B cell (primary cell): ENCODE data around the gene RFTN2. TPM values are rescaled to one million over a fixed set of nuclear protein-coding genes. Genes with fewer than 3 reads are reported as not detected.

Source experiments
- ATAC-seq: fragments of 200-7000 bp; cut with Tn5 transposase; one replicate; pipeline ENCODE4 v1.10.0; 2021; ENCODE audit warnings: low read depth, mild to moderate bottlenecking, moderate number of reproducible peaks, moderate library complexity
- CTCF ChIA-PET: fragments of 350-600 bp; sonication (Branson Sonifier 250); formaldehyde crosslinking; loops from one replicate; lab custom pipeline; 2021; ENCODE audit warnings: antibody characterized with exemption, inconsistent platforms; lab: Charles Lee
- POLR2A ChIA-PET: fragments of 350-600 bp; sonication (Branson Sonifier 250); formaldehyde crosslinking; loops from one replicate; lab custom pipeline; 2021; ENCODE audit warnings: antibody characterized with exemption; lab: Charles Lee
- DNase-seq: peaks from one replicate; pipeline ENCODE4 v3.0.0; 2013
- H2AFZ ChIP-seq: 2 replicates; pipeline ENCODE4 v1.6.1; 2012; ENCODE audit warnings: mild to moderate bottlenecking, low read depth, low read length; ENCODE audit not compliant: insufficient read depth, poor library complexity, severe bottlenecking
- H3K27ac ChIP-seq, 2 donors: 1 replicate in 1 of 2; 2 replicates in 1 of 2; pipeline ENCODE4 v1.5.1; 2012 to 2013; ENCODE audit warnings: low read length in 2 of 2, mild to moderate bottlenecking in 2 of 2, moderate library complexity in 1 of 2
- H3K27me3 ChIP-seq, 4 experiments: fragments of 200-600 bp in 1 of 4; sonication (generic) in 1 of 4; replicated peaks in 1 of 4; 1 replicate in 2 of 4; 2 replicates in 2 of 4; pipeline versions ENCODE4 v1.6.1 to v1.7.0; 2013 to 2016; ENCODE audit warnings: low read length in 3 of 4, mild to moderate bottlenecking in 2 of 4, mixed read lengths in 1 of 4, moderate library complexity in 1 of 4; ENCODE audit not compliant: insufficient read depth in 4 of 4, control insufficient read depth in 3 of 4; ENCODE audit errors: control extremely low read depth in 1 of 4
- H3K36me3 ChIP-seq, 2 experiments: replicated peaks in 1 of 2; 1 replicate in 1 of 2; 2 replicates in 1 of 2; pipeline versions ENCODE4 v1.6.1 to v1.7.1; 2013; ENCODE audit warnings: low read length in 1 of 2; ENCODE audit not compliant: insufficient read depth in 2 of 2, control insufficient read depth in 1 of 2; ENCODE audit errors: control extremely low read depth in 1 of 2, extremely low read depth in 1 of 2
- H3K4me1 ChIP-seq, 2 donors: fragments of 200-600 bp in 1 of 2; sonication (generic) in 1 of 2; 1 replicate in 1 of 2; 2 replicates in 1 of 2; pipeline versions ENCODE4 v1.5.1 to v1.6.1; 2013 to 2017; ENCODE audit warnings: low read length in 2 of 2; ENCODE audit not compliant: control insufficient read depth in 2 of 2, insufficient read depth in 2 of 2
- H3K4me2 ChIP-seq: replicated peaks from 2 replicates; pipeline ENCODE3; 2012; ENCODE audit warnings: mild to moderate bottlenecking, low read depth, low read length; ENCODE audit not compliant: poor library complexity, severe bottlenecking
- H3K4me3 ChIP-seq, 5 experiments: fragments of 200-600 bp in 1 of 5; sonication (generic) in 1 of 5; 1 replicate in 3 of 5; 2 replicates in 2 of 5; pipeline versions ENCODE4 v1.5.1 to v1.7.0; 2011 to 2016; ENCODE audit warnings: low read length in 4 of 5, mild to moderate bottlenecking in 4 of 5, low read depth in 2 of 5, control low read depth in 1 of 5, moderate library complexity in 1 of 5; ENCODE audit not compliant: insufficient read depth in 1 of 5; ENCODE audit errors: control extremely low read depth in 1 of 5, extremely low read depth in 1 of 5
- H3K79me2 ChIP-seq: fragments of 200-600 bp; sonication (generic); one replicate; pipeline ENCODE4 v1.6.0; 2016; ENCODE audit warnings: low read length; ENCODE audit not compliant: control insufficient read depth, insufficient read depth
- H3K9ac ChIP-seq: fragments of 200-600 bp; sonication (generic); 2 replicates; pipeline ENCODE4 v1.6.1; 2017; ENCODE audit warnings: mild to moderate bottlenecking, low read length, moderate library complexity
- H3K9me3 ChIP-seq, 3 donors: one replicate each; pipeline versions ENCODE4 v1.6.1 to v1.7.1; 2013; ENCODE audit warnings: low read length in 2 of 3; ENCODE audit not compliant: control insufficient read depth in 2 of 3, insufficient read depth in 1 of 3; ENCODE audit errors: control extremely low read depth in 1 of 3
- H4K20me1 ChIP-seq: 2 replicates; pipeline ENCODE4 v1.6.0; 2012; ENCODE audit warnings: mild to moderate bottlenecking, low read length; ENCODE audit not compliant: insufficient read depth, control insufficient read depth, poor library complexity, severe bottlenecking
- H3K27ac Mint-ChIP-seq: one replicate; pipeline ENCODE4 v1.8.0; 2021; ENCODE audit warnings: mixed read lengths
- H3K27me3 Mint-ChIP-seq: one replicate; pipeline ENCODE4 v1.8.0; 2021; ENCODE audit warnings: mixed read lengths
- H3K4me1 Mint-ChIP-seq: one replicate; pipeline ENCODE4 v1.8.0; 2021; ENCODE audit warnings: mixed read lengths
- H3K4me3 Mint-ChIP-seq: one replicate; pipeline ENCODE4 v1.8.0; 2021; ENCODE audit warnings: mixed read lengths
- H3K9me3 Mint-ChIP-seq: one replicate; pipeline ENCODE4 v1.8.0; 2022; ENCODE audit warnings: mixed read lengths; ENCODE audit not compliant: insufficient read depth
- EZH2 ChIP-seq: IDR thresholded peaks from 2 replicates; pipeline ENCODE4 v1.6.1; 2012; ENCODE audit warnings: borderline replicate concordance, low read depth, mild to moderate bottlenecking, moderate library complexity, low read length; ENCODE audit not compliant: insufficient read depth, poor library complexity, severe bottlenecking
- WGBS: methylation state at CpG from one replicate; pipeline ENCODE4 v1.1.5; 2013; ENCODE audit warnings: missing lambda C conversion rate; ENCODE audit not compliant: insufficient coverage; 5-methylcytosine and 5-hydroxymethylcytosine counted together
- intact Hi-C: fragments of 100-400 bp; cut with micrococcal nuclease; formaldehyde crosslinking; loops from one replicate; pipeline ENCODE4 v1.10.0; 2022
- polyA plus RNA-seq: library from polyadenylated mRNA; depleted of rRNA; stranded (reverse); fragments of >200 nt; gene quantifications from 2 replicates; pipeline ENCODE4 v1.2.3, GENCODE V29; 2012
- total RNA-seq, 2 donors: library from RNA; stranded (reverse); fragments of 120-200 nt in 1 of 2; gene quantifications; 1 replicate in 1 of 2; 2 replicates in 1 of 2; pipeline versions ENCODE4 v1.2.3 to v1.2.4, GENCODE V29; 2013 to 2022
- TF ChIP-seq, protein P1 (sequence below): fragments of 200-600 bp; IDR thresholded peaks from one replicate; pipeline ENCODE4 v1.8.0; 2022; ENCODE audit warnings: antibody characterized with exemption, mild to moderate bottlenecking

Gene RFTN2
- total and polyA plus RNA-seq, 2 donors (not counting 1 experiment from before 2014, with no cell fraction given) = not detected

DNA sequence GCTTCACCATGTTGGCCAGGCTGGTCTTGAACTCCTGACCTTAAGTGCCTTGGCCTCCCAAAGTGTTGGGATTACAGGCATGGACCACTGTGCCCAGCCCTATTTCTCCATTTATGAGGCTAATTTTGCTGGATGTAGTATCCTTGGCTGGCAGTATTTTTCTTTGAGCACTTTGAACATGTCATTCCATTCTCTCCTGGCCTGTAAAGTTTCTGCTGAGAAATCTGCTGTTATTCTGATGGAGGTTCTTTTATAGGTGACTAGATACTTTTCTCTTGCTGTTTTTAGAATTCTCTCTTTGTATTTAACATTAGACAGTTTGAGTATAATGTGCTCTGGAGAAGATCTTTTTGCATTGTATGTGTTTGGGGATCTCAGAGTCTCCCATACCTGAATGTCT, 9.1 kb downstream of the RFTN2 start:
- ChIA-PET CTCF (no interaction called here), POLR2A (no interaction called here)
- Histone ChIP-seq H3K79me2 (no peaks in the 10 kb centered on the region), H3K9ac (no peak overlapping the region), H3K9me3 (peaks cover 1 to 22% (median 7%) of the 10 kb centered on the region in 3 donors), H3K4me3 (no peak overlapping the region), H3K27me3 (peaks cover 0 to 5% (median under 1%) of the 10 kb centered on the region in 4 experiments), H3K36me3 (no peaks in the 10 kb centered on the region), H2AFZ (no peak overlapping the region), H3K4me1 (no peaks in the 10 kb centered on the region), H3K27ac (no peak overlapping the region), H3K4me2 (no peak overlapping the region), H4K20me1 (no peaks in the 10 kb centered on the region)
- intact Hi-C loops = no loop called here
- no peak overlapping the region for H3K27ac Mint-ChIP-seq
- H3K4me1 Mint-ChIP-seq = no peaks in the 10 kb centered on the region
- H3K4me3 Mint-ChIP-seq = no peak overlapping the region
- no peak for DNase-seq
- H3K27me3 Mint-ChIP-seq = peaks cover 11% of the 10 kb centered on the region
- ATAC-seq = no peak
- TF ChIP-seq, protein P1, sequence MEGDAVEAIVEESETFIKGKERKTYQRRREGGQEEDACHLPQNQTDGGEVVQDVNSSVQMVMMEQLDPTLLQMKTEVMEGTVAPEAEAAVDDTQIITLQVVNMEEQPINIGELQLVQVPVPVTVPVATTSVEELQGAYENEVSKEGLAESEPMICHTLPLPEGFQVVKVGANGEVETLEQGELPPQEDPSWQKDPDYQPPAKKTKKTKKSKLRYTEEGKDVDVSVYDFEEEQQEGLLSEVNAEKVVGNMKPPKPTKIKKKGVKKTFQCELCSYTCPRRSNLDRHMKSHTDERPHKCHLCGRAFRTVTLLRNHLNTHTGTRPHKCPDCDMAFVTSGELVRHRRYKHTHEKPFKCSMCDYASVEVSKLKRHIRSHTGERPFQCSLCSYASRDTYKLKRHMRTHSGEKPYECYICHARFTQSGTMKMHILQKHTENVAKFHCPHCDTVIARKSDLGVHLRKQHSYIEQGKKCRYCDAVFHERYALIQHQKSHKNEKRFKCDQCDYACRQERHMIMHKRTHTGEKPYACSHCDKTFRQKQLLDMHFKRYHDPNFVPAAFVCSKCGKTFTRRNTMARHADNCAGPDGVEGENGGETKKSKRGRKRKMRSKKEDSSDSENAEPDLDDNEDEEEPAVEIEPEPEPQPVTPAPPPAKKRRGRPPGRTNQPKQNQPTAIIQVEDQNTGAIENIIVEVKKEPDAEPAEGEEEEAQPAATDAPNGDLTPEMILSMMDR = no peak
- no peak for TF ChIP-seq EZH2
- peaks cover 9% of the 10 kb centered on the region for H3K9me3 Mint-ChIP-seq

DNA sequence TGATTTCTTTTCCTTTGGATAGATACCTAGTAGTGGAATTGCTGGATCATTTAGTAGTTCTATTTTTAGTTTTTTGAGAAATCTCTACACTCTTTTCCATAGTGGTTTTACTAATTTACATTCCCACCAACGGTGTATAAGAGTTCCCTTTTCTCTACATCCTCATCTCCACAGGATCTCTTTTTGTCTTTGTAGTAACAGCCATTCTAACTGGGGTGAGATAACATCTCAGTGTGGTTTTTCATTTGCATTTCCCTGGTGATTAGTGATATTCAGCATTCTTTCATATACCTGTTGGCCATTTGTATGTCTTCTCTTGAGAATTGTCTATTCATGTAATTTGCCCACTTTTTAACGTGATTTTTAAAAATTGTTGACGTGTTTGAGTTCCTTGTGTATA, 13.8 kb downstream of the RFTN2 start:
- DNase-seq (no peak), ATAC-seq (no peak)
- no peak overlapping the region for H3K4me3 Mint-ChIP-seq
- ChIA-PET CTCF (no interaction called here), POLR2A (no interaction called here)
- no CpG with 5 or more reads among the region's 3 CpGs for WGBS
- no peaks in the 10 kb centered on the region for H3K4me1 ChIP-seq
- H3K27ac ChIP-seq = no peak overlapping the region
- intact Hi-C loops = no loop called here
- peaks cover under 1 to 7% (median 5%) of the 10 kb centered on the region in 3 donors for H3K9me3 ChIP-seq
- no peak overlapping the region for H2AFZ ChIP-seq
- H3K27ac Mint-ChIP-seq = no peak overlapping the region
- peaks cover 8% of the 10 kb centered on the region for H3K9me3 Mint-ChIP-seq
- H3K27me3 Mint-ChIP-seq = no peaks in the 10 kb centered on the region
- TF ChIP-seq, protein P1 = no peak
- no peak for TF ChIP-seq EZH2
- H3K4me1 Mint-ChIP-seq = no peaks in the 10 kb centered on the region
- H3K9ac ChIP-seq = no peak overlapping the region
- no peaks in the 10 kb centered on the region for H3K36me3 ChIP-seq
- H3K27me3 ChIP-seq = no peaks in the 10 kb centered on the region
- H3K4me3 ChIP-seq = no peak overlapping the region
- H4K20me1 ChIP-seq = no peaks in the 10 kb centered on the region
- H3K79me2 ChIP-seq = no peaks in the 10 kb centered on the region
- H3K4me2 ChIP-seq = no peak overlapping the region
